AG04449 (cell line): Measurements from ENCODE around the gene METRNL.

Experiments used
- CTCF ChIA-PET: fragments of 350-600 bp; formaldehyde crosslinking; extraction: SDS; loops from one replicate; lab custom pipeline; 2021; ENCODE audit warnings: antibody characterized with exemption; lab: Yijun Ruan, JAX
- POLR2A ChIA-PET: fragments of 400-600, 350-600 bp; formaldehyde crosslinking; extraction: SDS; loops from one replicate; lab custom pipeline; 2020; ENCODE audit warnings: antibody characterized with exemption, inconsistent platforms; lab: Yijun Ruan, JAX
- DNase-seq: peaks from one replicate; pipeline ENCODE4 v3.0.0-alpha.2; 2010; ENCODE audit warnings: low read depth, low spot score
- H3K4me3 ChIP-seq: 2 replicates; pipeline ENCODE4 v1.5.1; 2011; ENCODE audit warnings: low read depth, mild to moderate bottlenecking, control low read depth, low read length
- TF ChIP-seq, protein P1 (sequence below): IDR thresholded peaks from one replicate; pipeline ENCODE4 v1.5.1; 2011; ENCODE audit warnings: mild to moderate bottlenecking, moderate library complexity, low read length, control low read depth, inconsistent platforms; ENCODE audit not compliant: insufficient read depth; ENCODE audit errors: missing control alignments

Gene METRNL

DNA sequence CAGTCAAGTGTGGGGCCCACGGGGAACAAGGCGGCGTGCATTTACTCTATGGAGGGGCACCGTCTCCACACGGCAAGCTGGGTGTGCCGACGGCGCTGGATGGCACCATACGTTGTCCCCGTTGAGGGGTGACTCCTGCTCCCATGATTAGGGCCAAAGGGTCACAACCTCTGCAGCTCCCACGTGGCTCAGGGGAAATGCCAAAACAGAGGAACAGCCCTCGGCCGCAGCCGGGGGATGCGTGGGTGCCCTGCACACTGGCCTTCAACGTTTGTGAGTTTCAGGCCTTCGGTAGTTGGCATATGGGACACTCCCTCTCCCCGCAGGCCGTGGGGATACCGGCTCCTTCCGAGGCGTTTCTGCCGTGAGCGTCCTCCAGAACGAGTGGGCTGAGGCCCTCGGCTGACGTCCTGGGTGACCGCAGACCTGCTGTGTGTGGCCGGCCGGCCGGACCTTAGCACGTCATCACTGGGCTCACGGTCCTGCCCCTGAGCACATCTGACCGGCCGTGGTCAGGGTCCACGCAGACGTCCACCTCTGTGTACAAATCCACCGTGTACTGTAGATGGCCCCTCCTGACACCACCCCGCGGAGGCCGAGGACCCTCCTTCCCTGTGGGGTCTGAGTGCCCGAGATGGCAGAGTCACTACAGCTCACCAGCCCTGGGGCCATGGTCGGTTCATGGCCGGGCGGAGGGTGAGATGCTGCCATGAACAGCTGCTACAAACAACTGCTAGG lies 4.8 kb upstream of the METRNL start:
- ChIA-PET POLR2A (no interaction called here), CTCF (no interaction called here)
- no peak for DNase-seq
- H3K4me3 ChIP-seq: no peak overlapping the region
- TF ChIP-seq, protein P1, sequence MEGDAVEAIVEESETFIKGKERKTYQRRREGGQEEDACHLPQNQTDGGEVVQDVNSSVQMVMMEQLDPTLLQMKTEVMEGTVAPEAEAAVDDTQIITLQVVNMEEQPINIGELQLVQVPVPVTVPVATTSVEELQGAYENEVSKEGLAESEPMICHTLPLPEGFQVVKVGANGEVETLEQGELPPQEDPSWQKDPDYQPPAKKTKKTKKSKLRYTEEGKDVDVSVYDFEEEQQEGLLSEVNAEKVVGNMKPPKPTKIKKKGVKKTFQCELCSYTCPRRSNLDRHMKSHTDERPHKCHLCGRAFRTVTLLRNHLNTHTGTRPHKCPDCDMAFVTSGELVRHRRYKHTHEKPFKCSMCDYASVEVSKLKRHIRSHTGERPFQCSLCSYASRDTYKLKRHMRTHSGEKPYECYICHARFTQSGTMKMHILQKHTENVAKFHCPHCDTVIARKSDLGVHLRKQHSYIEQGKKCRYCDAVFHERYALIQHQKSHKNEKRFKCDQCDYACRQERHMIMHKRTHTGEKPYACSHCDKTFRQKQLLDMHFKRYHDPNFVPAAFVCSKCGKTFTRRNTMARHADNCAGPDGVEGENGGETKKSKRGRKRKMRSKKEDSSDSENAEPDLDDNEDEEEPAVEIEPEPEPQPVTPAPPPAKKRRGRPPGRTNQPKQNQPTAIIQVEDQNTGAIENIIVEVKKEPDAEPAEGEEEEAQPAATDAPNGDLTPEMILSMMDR: no peak

DNA sequence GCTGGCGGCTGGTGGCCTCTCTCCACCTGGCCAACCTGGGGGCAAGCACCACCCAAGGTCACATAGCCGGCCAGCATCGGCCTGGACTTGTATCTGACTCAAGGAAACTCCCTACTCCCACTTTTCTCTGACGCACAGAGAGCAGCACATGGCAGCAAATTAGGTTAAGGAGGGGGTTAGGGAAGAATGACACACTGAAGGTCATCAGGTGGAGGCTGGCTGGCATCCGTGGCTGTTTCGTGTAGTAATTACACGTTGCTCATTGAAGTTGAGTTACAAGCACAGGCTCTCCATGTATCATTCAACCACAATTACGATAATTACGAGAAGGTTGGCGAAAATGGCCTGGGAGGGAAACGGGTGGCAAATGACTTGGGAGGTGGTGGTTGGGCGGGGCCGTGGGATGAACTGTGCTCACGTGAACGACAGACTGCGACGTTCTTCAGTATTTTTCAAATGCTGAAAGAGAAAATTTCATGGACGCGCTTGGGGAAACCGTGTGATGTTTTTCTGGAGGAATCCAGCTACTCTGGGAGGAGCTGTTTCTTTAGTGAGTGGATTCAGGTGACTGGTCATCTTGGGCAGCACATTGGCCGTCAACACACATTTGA lies 4.0 kb upstream of the METRNL start:
- TF ChIP-seq, protein P1: no peak
- ChIA-PET CTCF (no interaction called here), POLR2A (no interaction called here)
- H3K4me3 ChIP-seq: no peak overlapping the region
- DNase-seq: no peak

DNA sequence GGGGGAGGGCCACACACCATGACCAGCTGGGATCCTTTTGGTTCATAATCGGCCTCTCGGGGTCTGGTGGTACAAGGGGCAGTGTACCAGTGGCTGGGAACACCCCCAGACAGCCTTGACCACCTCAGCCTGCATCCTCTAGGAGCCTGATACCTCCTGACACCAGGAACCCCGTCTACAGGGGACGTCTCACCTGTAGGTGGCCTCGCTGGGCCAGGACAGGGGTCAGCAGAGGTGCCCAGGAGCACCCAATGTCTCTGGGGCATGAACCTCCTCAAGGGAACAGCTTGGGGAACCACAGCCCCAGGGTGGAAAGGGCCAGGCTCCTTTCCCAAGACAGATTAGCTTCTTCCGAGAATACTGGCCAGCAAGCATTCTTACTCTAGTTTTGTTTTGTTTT lies 2.5 kb upstream of the METRNL start:
- ChIA-PET POLR2A (interaction anchor here (0.6 kb wide), 1 partner anchor 123 kb away, joined by 3 read pairs; no protein-coding TSS in a partner anchor), CTCF (interaction anchor here (1.4 kb wide), 1 partner anchor 10 kb away, joined by 4 read pairs; no protein-coding TSS in a partner anchor)
- no peak for DNase-seq
- H3K4me3 ChIP-seq: no peak overlapping the region
- TF ChIP-seq, protein P1: no peak

DNA sequence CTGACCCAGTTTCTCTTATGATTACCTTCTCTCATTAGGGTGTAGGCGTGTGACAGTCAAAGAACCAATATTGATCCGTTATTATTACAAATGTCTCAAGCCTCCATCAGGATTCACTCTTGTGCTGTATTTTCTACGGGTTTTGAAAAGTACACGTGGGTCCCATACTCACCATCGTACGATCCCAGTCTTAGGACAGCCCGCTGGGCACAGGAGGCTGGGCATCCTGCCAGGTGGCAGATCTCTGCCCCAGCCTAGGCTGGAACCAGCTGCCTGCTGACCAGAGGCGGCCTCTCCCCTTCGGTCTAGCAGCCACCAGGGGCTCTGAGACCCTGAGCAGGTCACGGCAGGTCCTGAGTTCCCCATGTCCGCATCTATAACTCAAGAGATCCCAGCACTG lies 2.0 kb upstream of the METRNL start:
- CTCF ChIA-PET: interaction anchor here (1.4 kb wide), 1 partner anchor 10 kb away, joined by 4 read pairs; no protein-coding TSS in a partner anchor
- POLR2A ChIA-PET: no interaction called here

DNA sequence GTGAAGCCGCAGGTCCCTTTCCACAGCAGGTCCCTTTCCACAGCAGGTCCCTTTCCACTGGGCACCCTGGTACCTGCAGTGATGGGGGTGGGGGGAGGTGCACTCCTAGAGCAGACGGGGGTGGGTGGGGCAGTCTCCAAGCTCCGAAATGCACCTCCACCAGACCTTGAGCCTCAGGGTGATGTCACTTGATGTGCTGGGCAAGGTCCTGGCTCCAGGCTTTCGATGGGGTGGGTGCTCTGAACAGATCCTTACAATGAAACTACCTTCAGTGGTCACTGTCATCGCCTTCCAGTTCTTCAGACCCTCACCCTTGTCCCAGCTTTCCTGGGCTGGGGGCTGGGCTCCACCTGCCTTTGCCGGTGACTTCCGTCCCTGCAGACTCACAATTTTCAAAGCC lies 1.5 kb upstream of the METRNL start:
- no peak overlapping the region for H3K4me3 ChIP-seq
- DNase-seq: no peak
- CTCF ChIA-PET: interaction anchor here (1.4 kb wide), 1 partner anchor 11 kb away, joined by 4 read pairs; no protein-coding TSS in a partner anchor
- POLR2A ChIA-PET: no interaction called here
- TF ChIP-seq, protein P1: no peak

More for the DNA sequence above, 2.0 kb upstream of the METRNL start:
- TF ChIP-seq, protein P1: no peak
- H3K4me3 ChIP-seq: no peak overlapping the region
- no peak for DNase-seq
